Esophagus muscularis mucosa (tissue), 3 donors: ENCODE results near the gene S100A14.

ENCODE experiments used
- CTCF ChIP-seq, 3 experiments: fragments of 200-600 bp in 2 of 3; fragments of 450-650 bp in 1 of 3; sonication (generic) in 2 of 3; IDR thresholded peaks; one replicate each; pipeline ENCODE4 v1.5.1; 2017 to 2019; ENCODE audit warnings: antibody characterized with exemption in 3 of 3, mild to moderate bottlenecking in 2 of 3, moderate library complexity in 1 of 3
- POLR2A ChIP-seq: fragments of 450-650 bp; IDR thresholded peaks from one replicate; pipeline ENCODE4 v1.6.1; 2017; ENCODE audit warnings: antibody characterized with exemption, moderate library complexity, mild to moderate bottlenecking, low read depth
- POLR2AphosphoS5 ChIP-seq, 2 donors: sonication (generic); formaldehyde crosslinking; IDR thresholded peaks; one replicate each; pipeline ENCODE4 v1.6.1; 2017; ENCODE audit warnings: antibody characterized with exemption in 2 of 2

- TF ChIP-seq POLR2AphosphoS5 (IDR thresholded peaks at IDR 0.05), result no peak
- no peak for TF ChIP-seq CTCF (IDR thresholded peaks at IDR 0.05)
- TF ChIP-seq POLR2A, result no peak
Measured at GRCh38 chr1:153629343-153629665, 13.2 kb upstream of the S100A14 start.
